Measurements from ENCODE around the gene OR2V2. TPM values are rescaled to one million over a fixed set of nuclear protein-coding genes. Genes with fewer than 3 reads are reported as not detected.
"Not testable (repeated sequence)": the region's sequence is repeated elsewhere in the genome, so short reads cannot be mapped to it uniquely, and the experiment has no call there.

OR2V2 gene, protein sequence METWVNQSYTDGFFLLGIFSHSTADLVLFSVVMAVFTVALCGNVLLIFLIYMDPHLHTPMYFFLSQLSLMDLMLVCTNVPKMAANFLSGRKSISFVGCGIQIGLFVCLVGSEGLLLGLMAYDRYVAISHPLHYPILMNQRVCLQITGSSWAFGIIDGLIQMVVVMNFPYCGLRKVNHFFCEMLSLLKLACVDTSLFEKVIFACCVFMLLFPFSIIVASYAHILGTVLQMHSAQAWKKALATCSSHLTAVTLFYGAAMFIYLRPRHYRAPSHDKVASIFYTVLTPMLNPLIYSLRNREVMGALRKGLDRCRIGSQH
- total RNA-seq (not detected), polyA plus RNA-seq (ENCODE audit: insufficient read depth, low read depth, low replicate concordance) (not detected)
- long read RNA-seq, donor 1, result 0 reads
- long read RNA-seq, donor 2, result 0 reads

DNA sequence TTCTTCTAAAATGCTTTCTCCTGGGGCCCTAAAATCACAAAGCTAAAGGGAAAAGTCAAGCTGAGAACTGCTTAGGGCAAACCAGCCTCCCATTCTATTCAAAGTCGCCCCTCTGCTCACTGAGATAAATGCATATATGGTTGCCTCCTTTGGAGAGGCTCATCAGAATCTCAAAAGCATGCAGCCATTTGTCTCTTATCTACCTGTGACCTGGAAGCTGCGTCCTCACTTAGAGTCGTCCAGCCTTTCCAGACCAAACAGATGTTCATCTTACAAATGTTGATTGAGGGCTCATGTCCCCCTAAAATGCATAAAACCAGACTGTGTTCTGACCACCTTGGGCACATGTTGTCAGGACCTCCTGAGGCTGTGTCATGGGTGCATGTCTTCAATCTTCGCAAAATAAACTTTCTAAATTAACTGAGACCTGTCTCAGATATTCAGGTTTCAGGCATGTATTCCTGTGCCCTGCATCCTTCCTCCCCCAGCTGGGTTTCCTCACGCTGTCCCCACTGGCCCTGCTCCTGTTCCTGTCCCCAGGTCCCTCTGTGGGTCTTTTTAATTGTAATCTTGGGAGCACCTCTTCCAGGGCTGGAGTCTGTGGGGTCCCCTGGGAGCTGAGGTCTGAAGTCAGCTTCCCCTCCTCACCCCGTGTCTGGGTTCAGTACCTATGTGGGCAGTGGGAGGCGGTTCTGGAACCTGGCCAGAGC, at the start of gene OR2V2:
Gene OR2V2 (plus strand): TSS at position 660 of the 710 bp plus-strand sequence. CDS start 7,357 bp downstream, outside the sequence.
- WGBS, 2 donors, result 52 to 64% methylated on average over 5 to 7 of the region's 7 CpGs
- H3K4me1 ChIP-seq; H3K27me3 ChIP-seq; intact Hi-C loops (cut with DNase I; ENCODE audit: low total_unique reads); H3K4me3 ChIP-seq; H3K27ac ChIP-seq; DNase-seq; H3K36me3 ChIP-seq (ENCODE audit: low read depth, missing control alignments); H3K9me3 ChIP-seq: not testable (repeated sequence)

GRCh38 chr5:181097759-181098491, 49.5 kb upstream of the OR2V2 start:
- H3K27ac ChIP-seq; H3K36me3 ChIP-seq (ENCODE audit: low read depth, missing control alignments); H3K4me1 ChIP-seq; intact Hi-C loops (cut with DNase I; ENCODE audit: low total_unique reads); DNase-seq; H3K9me3 ChIP-seq; H3K27me3 ChIP-seq; H3K4me3 ChIP-seq: not testable (repeated sequence)
- WGBS, 2 donors, result no CpG with 5 or more reads among the region's 56 CpGs

GRCh38 chr5:181098762-181099601, 48.4 kb upstream of the OR2V2 start:
- no peak overlapping the region for H3K27ac ChIP-seq
- H3K9me3 ChIP-seq, result no peaks in the 10 kb centered on the region
- H3K4me1 ChIP-seq, result no peaks in the 10 kb centered on the region
- no peak for DNase-seq
- WGBS, 2 donors, result 12 to 13% methylated on average over 19 to 21 of the region's 22 CpGs
- intact Hi-C loops (cut with DNase I; ENCODE audit: low total_unique reads), result no loop called here
- H3K36me3 ChIP-seq (ENCODE audit: low read depth, missing control alignments), result no peaks in the 10 kb centered on the region
- TF ChIP-seq POLR2A (IDR thresholded peaks at IDR 0.05), result no peak
- TF ChIP-seq, protein P1, sequence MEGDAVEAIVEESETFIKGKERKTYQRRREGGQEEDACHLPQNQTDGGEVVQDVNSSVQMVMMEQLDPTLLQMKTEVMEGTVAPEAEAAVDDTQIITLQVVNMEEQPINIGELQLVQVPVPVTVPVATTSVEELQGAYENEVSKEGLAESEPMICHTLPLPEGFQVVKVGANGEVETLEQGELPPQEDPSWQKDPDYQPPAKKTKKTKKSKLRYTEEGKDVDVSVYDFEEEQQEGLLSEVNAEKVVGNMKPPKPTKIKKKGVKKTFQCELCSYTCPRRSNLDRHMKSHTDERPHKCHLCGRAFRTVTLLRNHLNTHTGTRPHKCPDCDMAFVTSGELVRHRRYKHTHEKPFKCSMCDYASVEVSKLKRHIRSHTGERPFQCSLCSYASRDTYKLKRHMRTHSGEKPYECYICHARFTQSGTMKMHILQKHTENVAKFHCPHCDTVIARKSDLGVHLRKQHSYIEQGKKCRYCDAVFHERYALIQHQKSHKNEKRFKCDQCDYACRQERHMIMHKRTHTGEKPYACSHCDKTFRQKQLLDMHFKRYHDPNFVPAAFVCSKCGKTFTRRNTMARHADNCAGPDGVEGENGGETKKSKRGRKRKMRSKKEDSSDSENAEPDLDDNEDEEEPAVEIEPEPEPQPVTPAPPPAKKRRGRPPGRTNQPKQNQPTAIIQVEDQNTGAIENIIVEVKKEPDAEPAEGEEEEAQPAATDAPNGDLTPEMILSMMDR (IDR thresholded peaks at IDR 0.05), result no peak
- H3K4me3 ChIP-seq, result no peak overlapping the region
- no peaks in the 10 kb centered on the region for H3K27me3 ChIP-seq

- Histone ChIP-seq H3K4me1 (no peaks in the 10 kb centered on the region), H3K27ac (no peak overlapping the region), H3K36me3 (ENCODE audit: low read depth, missing control alignments) (no peaks in the 10 kb centered on the region), H3K27me3 (no peaks in the 10 kb centered on the region), H3K4me3 (no peak overlapping the region), H3K9me3 (no peaks in the 10 kb centered on the region)
- no peak for DNase-seq
- 26 to 43% methylated on average over 8 to 11 of the region's 11 CpGs for WGBS, 2 donors
- intact Hi-C loops (cut with DNase I; ENCODE audit: low total_unique reads), result no loop called here
- no peak for TF ChIP-seq POLR2A (IDR thresholded peaks at IDR 0.05)
- TF ChIP-seq, protein P1 (IDR thresholded peaks at IDR 0.05), result no peak
These were observed 47.7 kb upstream of the OR2V2 start for GRCh38 chr5:181099602-181100086.

DNA sequence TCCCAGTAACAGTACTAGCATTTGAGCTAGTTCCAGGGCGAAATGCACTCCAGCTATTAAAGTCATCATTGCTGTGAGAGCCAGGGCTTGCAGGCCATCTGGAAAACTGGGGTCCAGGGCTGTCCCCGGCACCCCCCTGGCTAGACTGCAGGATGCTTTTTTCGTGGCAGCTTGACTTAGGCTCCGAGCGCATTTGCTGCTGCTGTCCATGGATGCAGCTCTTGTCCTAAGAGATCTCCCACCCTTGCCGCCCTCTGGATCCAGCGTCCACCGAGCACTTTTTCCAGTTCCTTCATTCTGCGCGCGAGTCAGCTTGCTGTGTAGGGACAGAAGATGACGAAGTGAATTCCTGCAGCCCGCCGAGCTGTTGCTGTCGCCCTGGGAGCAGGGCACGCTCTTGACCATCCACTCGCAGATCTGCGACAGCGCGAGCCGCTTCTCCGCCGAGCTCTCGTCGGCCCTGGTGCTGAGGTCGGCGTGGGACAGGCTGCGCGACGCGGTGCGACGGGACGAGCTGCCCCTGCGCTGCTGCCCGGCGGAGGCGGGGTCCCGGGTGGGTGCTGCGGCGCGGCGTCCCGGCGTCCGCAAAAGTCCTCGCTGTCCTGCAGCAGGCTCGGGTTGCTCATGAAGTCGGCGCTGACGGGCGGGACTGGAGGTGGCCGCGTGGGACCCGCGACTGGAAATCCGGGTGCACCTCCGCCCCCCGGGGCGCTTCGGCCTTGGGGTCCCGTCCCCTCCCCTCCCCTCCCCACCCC, 47.1 kb upstream of the OR2V2 start:
- H3K27me3 ChIP-seq, result no peaks in the 10 kb centered on the region
- H3K27ac ChIP-seq, result no peak overlapping the region
- H3K4me3 ChIP-seq, result no peak overlapping the region
- no peaks in the 10 kb centered on the region for H3K4me1 ChIP-seq
- no peak for TF ChIP-seq POLR2A (IDR thresholded peaks at IDR 0.05)
- TF ChIP-seq, protein P1 (IDR thresholded peaks at IDR 0.05), result no peak
- H3K9me3 ChIP-seq, result no peaks in the 10 kb centered on the region
- 4 to 5% methylated on average over 15 to 60 of the region's 62 CpGs for WGBS, 2 donors
- no peak for DNase-seq
- intact Hi-C loops (cut with DNase I; ENCODE audit: low total_unique reads), result no loop called here
- H3K36me3 ChIP-seq (ENCODE audit: low read depth, missing control alignments), result no peaks in the 10 kb centered on the region

DNA sequence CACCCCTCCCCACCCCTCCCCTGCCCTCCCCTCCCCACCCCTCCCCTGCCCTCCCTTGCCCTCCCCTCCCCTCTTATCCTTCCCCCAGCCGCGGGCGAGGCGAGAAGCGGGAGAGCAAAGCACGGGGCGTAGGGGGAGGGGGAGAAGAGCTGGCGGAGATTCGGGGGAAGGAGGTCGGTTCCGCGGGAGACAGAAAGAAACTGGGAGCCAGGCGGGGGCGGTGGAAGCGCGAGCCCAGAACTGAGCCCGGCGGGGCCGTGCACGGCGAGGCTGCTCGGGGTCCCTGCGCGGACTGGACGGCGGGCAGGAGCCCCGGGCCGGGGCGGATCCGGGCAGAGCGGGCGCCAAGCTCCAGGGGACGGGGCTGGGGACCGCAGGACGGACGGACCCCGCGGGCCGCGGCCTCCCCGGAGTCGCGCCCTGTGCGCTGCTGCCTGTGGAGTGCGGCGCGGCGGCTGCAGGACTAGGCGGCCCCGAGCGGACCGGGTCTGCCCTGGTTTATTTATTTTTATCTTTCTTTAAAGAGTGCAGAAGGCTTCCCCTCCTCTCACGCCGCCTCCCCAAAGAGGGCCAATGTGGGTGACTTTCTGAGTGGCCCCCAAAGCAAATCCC, 46.2 kb upstream of the OR2V2 start:
- H3K27ac ChIP-seq; H3K27me3 ChIP-seq; H3K36me3 ChIP-seq (ENCODE audit: low read depth, missing control alignments); intact Hi-C loops (cut with DNase I; ENCODE audit: low total_unique reads); H3K4me1 ChIP-seq; H3K4me3 ChIP-seq; DNase-seq; H3K9me3 ChIP-seq: not testable (repeated sequence)
- no CpG with 5 or more reads among the region's 54 CpGs for WGBS, 2 donors
